HEK293 (cell line): ENCODE data around the gene MCEMP1.

ENCODE experiments used
- CTCF ChIA-PET: fragments of 350-600 bp; formaldehyde crosslinking; extraction: SDS; loops from one replicate; lab custom pipeline; 2021; ENCODE audit warnings: antibody characterized with exemption; lab: Yijun Ruan, JAX
- POLR2A ChIA-PET: fragments of 300-600 bp; formaldehyde crosslinking; extraction: SDS; loops from one replicate; lab custom pipeline; 2020; ENCODE audit warnings: antibody characterized with exemption, inconsistent platforms; lab: Yijun Ruan, JAX
- H3K27ac ChIP-seq: fragments of 200-500 bp; sonication (Bioruptor generic); 2 replicates; pipeline ENCODE4 v1.5.1; 2014; ENCODE audit warnings: low read depth, low read length, control low read depth, inconsistent platforms; ENCODE audit errors: extremely low read depth
- H3K36me3 ChIP-seq, 2 experiments: fragments of 200-500 bp in 1 of 2; sonication (Bioruptor generic) in 1 of 2; 1 replicate in 1 of 2; 2 replicates in 1 of 2; pipeline ENCODE4 v1.5.1; 2014 to 2017; ENCODE audit warnings: inconsistent platforms in 2 of 2, low read length in 2 of 2; ENCODE audit not compliant: control insufficient read depth in 2 of 2, insufficient read depth in 1 of 2
- H3K4me1 ChIP-seq: fragments of 200-500 bp; sonication (Bioruptor generic); 2 replicates; pipeline ENCODE4 v1.5.1; 2014; ENCODE audit warnings: mild to moderate bottlenecking, low read length, inconsistent platforms; ENCODE audit not compliant: control insufficient read depth, insufficient read depth
- H3K4me3 ChIP-seq: 2 replicates; pipeline ENCODE4 v1.5.1; 2011; ENCODE audit warnings: low read depth, mild to moderate bottlenecking, control low read depth, low read length, moderate library complexity
- H3K9me3 ChIP-seq: fragments of 200-500 bp; sonication (Bioruptor generic); 2 replicates; pipeline ENCODE4 v1.5.1; 2014; ENCODE audit warnings: low read depth, low read length, inconsistent platforms; ENCODE audit not compliant: control insufficient read depth, insufficient read depth
- HOXD13 ChIP-seq: sonication (generic); formaldehyde crosslinking; IDR thresholded peaks from 2 replicates; pipeline ENCODE4 v1.8.0; 2022; ENCODE audit warnings: missing genetic modification reagents, borderline replicate concordance
- KLF10 ChIP-seq: fragments of 450-650 bp; IDR thresholded peaks from 2 replicates; pipeline ENCODE4 v1.5.1; 2018; ENCODE audit warnings: missing biosample characterization, mild to moderate bottlenecking, missing genetic modification characterization
- KLF16 ChIP-seq: fragments of 450-650 bp; formaldehyde crosslinking; IDR thresholded peaks from 2 replicates; pipeline ENCODE4 v1.5.1; 2017; ENCODE audit warnings: missing biosample characterization, missing genetic modification characterization
- RBAK ChIP-seq: fragments of 450-650 bp; formaldehyde crosslinking; IDR thresholded peaks from 2 replicates; pipeline ENCODE4 v1.5.1; 2016; ENCODE audit warnings: missing biosample characterization, missing genetic modification characterization
- ZBTB20 ChIP-seq: fragments of 450-650 bp; formaldehyde crosslinking; IDR thresholded peaks from 2 replicates; pipeline ENCODE4 v1.5.1; 2016; ENCODE audit warnings: missing biosample characterization, missing genetic modification characterization
- ZBTB48 ChIP-seq: fragments of 450-650 bp; formaldehyde crosslinking; IDR thresholded peaks from 2 replicates; pipeline ENCODE4 v1.5.1; 2016; ENCODE audit warnings: missing biosample characterization, missing genetic modification characterization
- ZBTB7A ChIP-seq: fragments of 450-650 bp; formaldehyde crosslinking; IDR thresholded peaks from 2 replicates; pipeline ENCODE4 v1.5.1; 2016; ENCODE audit warnings: low read depth, missing biosample characterization, missing genetic modification characterization
- ZNF112 ChIP-seq: fragments of 450-650 bp; formaldehyde crosslinking; IDR thresholded peaks from 2 replicates; pipeline ENCODE4 v1.5.0; 2017; ENCODE audit warnings: missing biosample characterization, missing genetic modification characterization
- ZNF157 ChIP-seq: fragments of 450-650 bp; formaldehyde crosslinking; IDR thresholded peaks from 2 replicates; pipeline ENCODE4 v1.5.1; 2016; ENCODE audit warnings: missing biosample characterization, missing genetic modification characterization
- ZNF18 ChIP-seq: fragments of 450-650 bp; formaldehyde crosslinking; IDR thresholded peaks from 2 replicates; pipeline ENCODE4 v1.5.1; 2016; ENCODE audit warnings: missing biosample characterization, missing genetic modification characterization
- ZNF223 ChIP-seq: fragments of 450-650 bp; formaldehyde crosslinking; IDR thresholded peaks from 2 replicates; pipeline ENCODE4 v1.5.1; 2016; ENCODE audit warnings: missing biosample characterization, missing genetic modification characterization
- ZNF24 ChIP-seq: fragments of 450-650 bp; formaldehyde crosslinking; IDR thresholded peaks from 2 replicates; pipeline ENCODE4 v1.5.1; 2016; ENCODE audit warnings: missing biosample characterization, missing genetic modification characterization
- ZNF366 ChIP-seq: fragments of 450-650 bp; formaldehyde crosslinking; conservative IDR thresholded peaks from 2 replicates; pipeline ENCODE4 v1.5.1; 2016; ENCODE audit warnings: missing biosample characterization, missing genetic modification characterization
- ZNF423 ChIP-seq: fragments of 450-650 bp; formaldehyde crosslinking; IDR thresholded peaks from 2 replicates; pipeline ENCODE4 v1.5.1; 2016; ENCODE audit warnings: missing biosample characterization, missing genetic modification characterization
- ZNF426 ChIP-seq: fragments of 450-650 bp; formaldehyde crosslinking; IDR thresholded peaks from 2 replicates; pipeline ENCODE4 v1.5.1; 2017; ENCODE audit warnings: missing biosample characterization, missing genetic modification characterization, mild to moderate bottlenecking, inconsistent platforms, moderate library complexity
- ZNF514 ChIP-seq: fragments of 450-650 bp; formaldehyde crosslinking; IDR thresholded peaks from 2 replicates; pipeline ENCODE4 v1.5.1; 2016; ENCODE audit warnings: missing biosample characterization, missing genetic modification characterization
- ZNF544 ChIP-seq: fragments of 450-650 bp; formaldehyde crosslinking; IDR thresholded peaks from 2 replicates; pipeline ENCODE4 v1.5.0; 2017; ENCODE audit warnings: missing biosample characterization, missing genetic modification characterization
- ZNF558 ChIP-seq: fragments of 450-650 bp; formaldehyde crosslinking; IDR thresholded peaks from 2 replicates; pipeline ENCODE4 v1.5.1; 2016; ENCODE audit warnings: missing biosample characterization, missing genetic modification characterization
- ZNF561 ChIP-seq: fragments of 450-650 bp; IDR thresholded peaks from 2 replicates; pipeline ENCODE4 v1.5.1; 2018; ENCODE audit warnings: missing biosample characterization, missing genetic modification characterization, borderline replicate concordance
- ZNF585B ChIP-seq: fragments of 450-650 bp; formaldehyde crosslinking; IDR thresholded peaks from 2 replicates; pipeline ENCODE4 v1.5.1; 2016; ENCODE audit warnings: missing biosample characterization, missing genetic modification characterization
- ZNF664 ChIP-seq: fragments of 450-650 bp; formaldehyde crosslinking; IDR thresholded peaks from 2 replicates; pipeline ENCODE4 v1.5.1; 2016; ENCODE audit warnings: missing biosample characterization, missing genetic modification characterization
- TF ChIP-seq, protein P1 (sequence below): fragments of 450-650 bp; formaldehyde crosslinking; IDR thresholded peaks from 2 replicates; pipeline ENCODE4 v1.5.1; 2016; ENCODE audit warnings: missing biosample characterization, missing genetic modification characterization

Gene MCEMP1

DNA sequence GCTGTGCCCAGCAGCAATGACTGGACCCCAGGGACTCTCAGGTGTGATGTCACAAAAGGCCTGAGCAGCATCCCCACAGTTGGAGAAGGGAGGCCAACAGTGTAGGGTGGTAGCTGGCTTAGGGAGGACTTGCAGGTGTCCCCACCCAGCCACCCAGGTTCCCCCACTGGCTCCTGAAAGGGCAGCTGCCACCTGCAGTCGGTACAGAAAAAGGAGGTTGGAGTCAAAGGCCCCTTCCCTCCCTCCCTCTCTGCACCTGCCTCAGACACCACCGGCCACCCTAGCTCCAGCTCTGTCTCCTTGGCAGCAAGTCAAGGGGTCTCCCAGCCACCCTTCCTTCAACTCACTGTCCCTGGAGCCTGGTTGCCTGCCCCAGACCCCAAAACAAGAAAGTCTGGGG is 43.2 kb upstream of the MCEMP1 start, which contains the start of gene PCP2 (continued):
- TF ChIP-seq, protein P1, sequence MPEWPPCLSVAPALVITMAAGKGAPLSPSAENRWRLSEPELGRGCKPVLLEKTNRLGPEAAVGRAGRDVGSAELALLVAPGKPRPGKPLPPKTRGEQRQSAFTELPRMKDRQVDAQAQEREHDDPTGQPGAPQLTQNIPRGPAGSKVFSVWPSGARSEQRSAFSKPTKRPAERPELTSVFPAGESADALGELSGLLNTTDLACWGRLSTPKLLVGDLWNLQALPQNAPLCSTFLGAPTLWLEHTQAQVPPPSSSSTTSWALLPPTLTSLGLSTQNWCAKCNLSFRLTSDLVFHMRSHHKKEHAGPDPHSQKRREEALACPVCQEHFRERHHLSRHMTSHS (tag by site-specific recombination): no peak
- TF ChIP-seq ZNF558 (tag by site-specific recombination): no peak

- H3K9me3 ChIP-seq: no peaks in the 10 kb centered on the region
- no peak for TF ChIP-seq ZNF24
- TF ChIP-seq HOXD13 (CRISPR knock-in tag): no peak
- TF ChIP-seq ZNF426 (tag by site-specific recombination): no peak
- no peak for TF ChIP-seq ZNF423 (tag by site-specific recombination)
- TF ChIP-seq RBAK: no peak
- peak; percentile 57 for TF ChIP-seq ZNF366 (tag by site-specific recombination)
- peaks cover 1% of the 10 kb centered on the region; the same call in 1 of the 2 replicates for H3K4me1 ChIP-seq
- H3K4me3 ChIP-seq: no peak overlapping the region
- ChIA-PET POLR2A (interaction anchor here (0.6 to 1.1 kb wide), 4 partner anchors 8 to 1513 kb away, joined by 3 to 4 read pairs (median 3); partner anchors contain the start of gene TRAPPC5), CTCF (interaction anchor here (0.6 to 0.7 kb wide), 2 partner anchors 175 to 264 kb away, joined by 3 read pairs; no protein-coding TSS in a partner anchor)
- no peak overlapping the region for H3K27ac ChIP-seq
- peaks cover 7 to 18% of the 10 kb centered on the region in 2 experiments; a peak in 2 of 3 replicates for H3K36me3 ChIP-seq
These were observed 41.2 kb upstream of the MCEMP1 start for GRCh38 chr19:7635670-7636069.

DNA sequence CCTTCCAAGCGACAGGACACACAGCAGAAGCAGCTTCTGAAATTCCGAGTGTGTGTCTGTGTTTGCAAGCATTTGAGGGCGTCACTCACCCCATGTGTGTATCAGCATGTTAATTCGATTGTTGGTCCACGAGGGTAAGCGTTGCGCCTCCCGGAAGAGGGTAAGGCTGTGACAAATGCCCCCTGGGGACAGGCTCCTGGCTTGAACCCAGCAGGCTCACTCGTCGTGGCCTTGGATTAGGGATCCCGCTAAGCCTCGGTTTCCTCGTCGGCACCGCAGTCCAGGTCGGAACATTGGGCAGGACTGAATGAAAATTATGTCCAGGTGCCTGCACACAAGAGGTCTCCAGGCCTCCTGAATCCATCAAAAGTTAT is 40.6 kb upstream of the MCEMP1 start:
- Histone ChIP-seq H3K9me3 (no peaks in the 10 kb centered on the region), H3K36me3 (peaks cover 7 to 18% of the 10 kb centered on the region in 2 experiments; a peak in 2 of 3 replicates), H3K4me3 (no peak overlapping the region; the same call in 1 of the 2 replicates), H3K4me1 (no peaks in the 10 kb centered on the region), H3K27ac (no peak overlapping the region; the same call in 1 of the 2 replicates)
- TF ChIP-seq ZNF112 (no peak), KLF10 (tag by site-specific recombination) (no peak), ZBTB48 (tag by site-specific recombination) (no peak), ZNF561 (no peak), ZNF585B (tag by site-specific recombination) (no peak), ZBTB7A (no peak), ZNF223 (tag by site-specific recombination) (no peak), ZNF664 (tag by site-specific recombination) (no peak), KLF16 (tag by site-specific recombination) (no peak), ZBTB20 (no peak), ZNF514 (tag by site-specific recombination) (no peak), ZNF544 (tag by site-specific recombination) (no peak), ZNF18 (no peak), ZNF157 (no peak)
- POLR2A ChIA-PET: interaction anchor here (0.6 kb wide), 1 partner anchor 138 kb away, joined by 3 read pairs; no protein-coding TSS in a partner anchor
- CTCF ChIA-PET: no interaction called here
